ENCODE data around the gene TAS2R41.

DNA sequence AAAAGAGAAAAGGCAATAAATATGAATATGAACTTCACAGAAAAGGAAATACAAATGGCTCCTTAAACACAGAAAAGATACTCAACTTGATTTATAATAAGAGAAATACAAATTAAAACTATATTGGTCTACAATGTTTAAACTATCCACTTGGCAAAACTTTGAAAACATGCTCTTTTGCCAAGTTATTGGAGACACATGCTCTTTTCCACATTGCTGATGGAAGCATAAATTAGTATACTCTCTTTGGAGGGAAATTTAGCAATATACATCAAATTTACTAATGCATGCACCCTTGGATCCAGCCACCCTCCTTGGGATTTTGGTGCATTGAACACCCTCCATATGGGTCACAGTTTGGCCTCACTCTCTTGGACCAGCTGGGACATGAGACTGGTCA is 26.6 kb upstream of the TAS2R41 start:
- TF ChIP-seq, protein P1, sequence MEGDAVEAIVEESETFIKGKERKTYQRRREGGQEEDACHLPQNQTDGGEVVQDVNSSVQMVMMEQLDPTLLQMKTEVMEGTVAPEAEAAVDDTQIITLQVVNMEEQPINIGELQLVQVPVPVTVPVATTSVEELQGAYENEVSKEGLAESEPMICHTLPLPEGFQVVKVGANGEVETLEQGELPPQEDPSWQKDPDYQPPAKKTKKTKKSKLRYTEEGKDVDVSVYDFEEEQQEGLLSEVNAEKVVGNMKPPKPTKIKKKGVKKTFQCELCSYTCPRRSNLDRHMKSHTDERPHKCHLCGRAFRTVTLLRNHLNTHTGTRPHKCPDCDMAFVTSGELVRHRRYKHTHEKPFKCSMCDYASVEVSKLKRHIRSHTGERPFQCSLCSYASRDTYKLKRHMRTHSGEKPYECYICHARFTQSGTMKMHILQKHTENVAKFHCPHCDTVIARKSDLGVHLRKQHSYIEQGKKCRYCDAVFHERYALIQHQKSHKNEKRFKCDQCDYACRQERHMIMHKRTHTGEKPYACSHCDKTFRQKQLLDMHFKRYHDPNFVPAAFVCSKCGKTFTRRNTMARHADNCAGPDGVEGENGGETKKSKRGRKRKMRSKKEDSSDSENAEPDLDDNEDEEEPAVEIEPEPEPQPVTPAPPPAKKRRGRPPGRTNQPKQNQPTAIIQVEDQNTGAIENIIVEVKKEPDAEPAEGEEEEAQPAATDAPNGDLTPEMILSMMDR (IDR thresholded peaks at IDR 0.05) = no peak
- TF ChIP-seq KDM5A (IDR thresholded peaks at IDR 0.05) (no peak), JUN (IDR thresholded peaks at IDR 0.05) (no peak), RAD21 (conservative IDR thresholded peaks at IDR 0.05 in 1 of 2, IDR thresholded peaks at IDR 0.05 in 1 of 2) (no peak), HDAC2 (IDR thresholded peaks at IDR 0.05) (no peak), MYC (IDR thresholded peaks at IDR 0.05; ENCODE audit: borderline replicate concordance, low read length) (no peak), CEBPB (IDR thresholded peaks at IDR 0.05) (no peak), RFX5 (IDR thresholded peaks at IDR 0.05) (no peak), SMC3 (IDR thresholded peaks at IDR 0.05) (no peak), JUNB (IDR thresholded peaks at IDR 0.05) (no peak)
- TF ChIP-seq, protein P2, sequence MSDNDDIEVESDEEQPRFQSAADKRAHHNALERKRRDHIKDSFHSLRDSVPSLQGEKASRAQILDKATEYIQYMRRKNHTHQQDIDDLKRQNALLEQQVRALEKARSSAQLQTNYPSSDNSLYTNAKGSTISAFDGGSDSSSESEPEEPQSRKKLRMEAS (IDR thresholded peaks at IDR 0.05) = no peak
- TF ChIP-seq, protein P3, sequence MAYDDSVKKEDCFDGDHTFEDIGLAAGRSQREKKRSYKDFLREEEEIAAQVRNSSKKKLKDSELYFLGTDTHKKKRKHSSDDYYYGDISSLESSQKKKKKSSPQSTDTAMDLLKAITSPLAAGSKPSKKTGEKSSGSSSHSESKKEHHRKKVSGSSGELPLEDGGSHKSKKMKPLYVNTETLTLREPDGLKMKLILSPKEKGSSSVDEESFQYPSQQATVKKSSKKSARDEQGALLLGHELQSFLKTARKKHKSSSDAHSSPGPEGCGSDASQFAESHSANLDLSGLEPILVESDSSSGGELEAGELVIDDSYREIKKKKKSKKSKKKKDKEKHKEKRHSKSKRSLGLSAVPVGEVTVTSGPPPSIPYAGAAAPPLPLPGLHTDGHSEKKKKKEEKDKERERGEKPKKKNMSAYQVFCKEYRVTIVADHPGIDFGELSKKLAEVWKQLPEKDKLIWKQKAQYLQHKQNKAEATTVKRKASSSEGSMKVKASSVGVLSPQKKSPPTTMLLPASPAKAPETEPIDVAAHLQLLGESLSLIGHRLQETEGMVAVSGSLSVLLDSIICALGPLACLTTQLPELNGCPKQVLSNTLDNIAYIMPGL (CRISPR knock-in tag; IDR thresholded peaks at IDR 0.05; ENCODE audit: borderline replicate concordance) = no peak
- TF ChIP-seq, protein P4, sequence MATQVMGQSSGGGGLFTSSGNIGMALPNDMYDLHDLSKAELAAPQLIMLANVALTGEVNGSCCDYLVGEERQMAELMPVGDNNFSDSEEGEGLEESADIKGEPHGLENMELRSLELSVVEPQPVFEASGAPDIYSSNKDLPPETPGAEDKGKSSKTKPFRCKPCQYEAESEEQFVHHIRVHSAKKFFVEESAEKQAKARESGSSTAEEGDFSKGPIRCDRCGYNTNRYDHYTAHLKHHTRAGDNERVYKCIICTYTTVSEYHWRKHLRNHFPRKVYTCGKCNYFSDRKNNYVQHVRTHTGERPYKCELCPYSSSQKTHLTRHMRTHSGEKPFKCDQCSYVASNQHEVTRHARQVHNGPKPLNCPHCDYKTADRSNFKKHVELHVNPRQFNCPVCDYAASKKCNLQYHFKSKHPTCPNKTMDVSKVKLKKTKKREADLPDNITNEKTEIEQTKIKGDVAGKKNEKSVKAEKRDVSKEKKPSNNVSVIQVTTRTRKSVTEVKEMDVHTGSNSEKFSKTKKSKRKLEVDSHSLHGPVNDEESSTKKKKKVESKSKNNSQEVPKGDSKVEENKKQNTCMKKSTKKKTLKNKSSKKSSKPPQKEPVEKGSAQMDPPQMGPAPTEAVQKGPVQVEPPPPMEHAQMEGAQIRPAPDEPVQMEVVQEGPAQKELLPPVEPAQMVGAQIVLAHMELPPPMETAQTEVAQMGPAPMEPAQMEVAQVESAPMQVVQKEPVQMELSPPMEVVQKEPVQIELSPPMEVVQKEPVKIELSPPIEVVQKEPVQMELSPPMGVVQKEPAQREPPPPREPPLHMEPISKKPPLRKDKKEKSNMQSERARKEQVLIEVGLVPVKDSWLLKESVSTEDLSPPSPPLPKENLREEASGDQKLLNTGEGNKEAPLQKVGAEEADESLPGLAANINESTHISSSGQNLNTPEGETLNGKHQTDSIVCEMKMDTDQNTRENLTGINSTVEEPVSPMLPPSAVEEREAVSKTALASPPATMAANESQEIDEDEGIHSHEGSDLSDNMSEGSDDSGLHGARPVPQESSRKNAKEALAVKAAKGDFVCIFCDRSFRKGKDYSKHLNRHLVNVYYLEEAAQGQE (IDR thresholded peaks at IDR 0.05) = no peak
